HG02981 (cell line): ENCODE measurements around the gene EP400.
A peak's percentile ranks its signal among the peaks of the same experiment; 100 is the strongest.
"Not testable (repeated sequence)": the region's sequence is repeated elsewhere in the genome, so short reads cannot be mapped to it uniquely, and the experiment has no call there.

ENCODE experiments used
- ATAC-seq: cut with Tn5 transposase; IDR thresholded peaks from one replicate; pipeline ENCODE4 v1.9.1; 2021; ENCODE audit warnings: mild to moderate bottlenecking, moderate library complexity; ENCODE audit not compliant: unreplicated experiment

EP400 gene

DNA sequence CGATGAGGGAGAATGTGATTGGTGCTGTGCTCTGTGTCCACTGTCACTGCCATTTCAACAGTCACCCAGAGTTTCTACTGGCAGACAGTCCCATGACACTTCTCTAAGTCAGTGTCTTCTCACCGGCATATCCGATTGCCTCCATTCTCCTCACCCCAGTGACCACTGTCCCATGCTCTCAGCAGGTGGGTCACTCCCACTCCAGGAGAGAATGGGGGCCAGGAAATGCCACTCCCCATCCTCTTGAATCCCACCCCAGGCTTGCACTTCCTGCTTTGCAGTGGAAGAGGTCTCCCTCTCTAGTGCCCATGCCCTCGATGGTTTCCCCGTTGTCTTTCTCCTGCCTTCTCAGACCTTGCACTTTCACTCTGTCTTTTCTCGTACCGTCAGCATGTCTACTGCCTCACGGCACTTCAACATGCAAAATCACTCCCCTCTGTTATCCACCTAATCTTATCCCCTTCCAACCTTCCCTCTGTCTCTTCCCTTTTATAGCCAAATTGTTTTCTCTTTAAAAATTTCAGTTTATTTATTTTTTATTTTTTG is 2.2 kb upstream of the EP400 start:
- ATAC-seq: no peak

DNA sequence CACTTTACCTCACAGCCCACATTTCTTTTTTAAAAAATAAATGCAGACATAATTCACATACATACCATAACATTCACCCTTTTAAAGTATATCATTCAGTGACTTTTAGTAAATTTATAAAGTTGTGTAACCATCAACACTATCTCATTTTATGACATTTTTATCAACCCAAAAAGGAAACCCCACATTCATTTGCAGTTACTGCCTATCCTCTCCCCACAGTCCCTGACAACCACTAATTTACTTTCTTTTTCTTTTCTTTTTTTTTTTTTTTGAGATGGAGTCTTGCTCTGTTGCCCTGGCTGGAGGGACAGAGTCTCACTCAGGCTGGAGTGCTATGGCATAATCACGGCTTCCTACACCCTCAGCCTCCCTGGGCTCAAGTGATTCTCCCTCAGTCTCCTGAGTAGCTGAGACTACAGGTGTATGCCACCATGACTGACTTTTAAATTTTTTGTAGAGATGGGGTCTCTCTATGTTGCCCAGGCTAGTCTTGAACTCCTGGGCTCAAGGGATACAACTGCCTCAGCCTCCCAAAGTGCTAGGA is 1.5 kb upstream of the EP400 start:
- no peak for ATAC-seq

DNA sequence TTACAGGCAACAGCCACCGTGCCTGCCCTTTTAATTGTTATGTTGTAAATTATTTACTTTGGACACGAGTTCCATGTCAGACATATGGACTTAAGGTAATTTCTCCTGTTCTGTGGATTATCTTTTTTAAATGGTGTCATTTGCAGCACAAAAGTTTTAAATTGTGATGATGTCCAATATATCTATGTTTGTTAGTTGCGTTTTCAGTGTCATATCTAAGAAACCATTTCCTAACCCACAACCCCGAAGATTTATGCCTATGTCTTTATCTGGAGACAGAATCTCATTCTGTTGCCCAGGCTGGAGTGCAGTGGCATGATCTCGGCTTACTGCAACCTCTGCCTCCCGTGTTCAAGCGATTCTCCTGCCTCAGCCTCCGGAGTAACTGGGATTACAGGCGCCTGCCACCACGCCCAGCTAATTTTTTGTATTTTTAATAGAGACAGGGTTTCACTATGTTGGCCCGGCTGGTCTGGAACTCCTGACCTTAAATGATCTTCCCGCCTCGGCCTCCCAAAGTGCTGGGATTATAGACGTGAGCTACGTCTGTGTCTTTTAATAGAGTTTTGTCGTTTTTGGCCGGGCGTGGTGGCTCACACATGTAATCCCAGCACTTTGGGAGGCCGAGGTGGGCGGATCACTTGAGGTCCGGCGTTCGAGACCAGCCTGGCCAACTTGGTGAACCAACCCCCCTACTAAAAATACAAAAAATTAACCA is 870 bp upstream of the EP400 start:
- ATAC-seq: not testable (repeated sequence)

DNA sequence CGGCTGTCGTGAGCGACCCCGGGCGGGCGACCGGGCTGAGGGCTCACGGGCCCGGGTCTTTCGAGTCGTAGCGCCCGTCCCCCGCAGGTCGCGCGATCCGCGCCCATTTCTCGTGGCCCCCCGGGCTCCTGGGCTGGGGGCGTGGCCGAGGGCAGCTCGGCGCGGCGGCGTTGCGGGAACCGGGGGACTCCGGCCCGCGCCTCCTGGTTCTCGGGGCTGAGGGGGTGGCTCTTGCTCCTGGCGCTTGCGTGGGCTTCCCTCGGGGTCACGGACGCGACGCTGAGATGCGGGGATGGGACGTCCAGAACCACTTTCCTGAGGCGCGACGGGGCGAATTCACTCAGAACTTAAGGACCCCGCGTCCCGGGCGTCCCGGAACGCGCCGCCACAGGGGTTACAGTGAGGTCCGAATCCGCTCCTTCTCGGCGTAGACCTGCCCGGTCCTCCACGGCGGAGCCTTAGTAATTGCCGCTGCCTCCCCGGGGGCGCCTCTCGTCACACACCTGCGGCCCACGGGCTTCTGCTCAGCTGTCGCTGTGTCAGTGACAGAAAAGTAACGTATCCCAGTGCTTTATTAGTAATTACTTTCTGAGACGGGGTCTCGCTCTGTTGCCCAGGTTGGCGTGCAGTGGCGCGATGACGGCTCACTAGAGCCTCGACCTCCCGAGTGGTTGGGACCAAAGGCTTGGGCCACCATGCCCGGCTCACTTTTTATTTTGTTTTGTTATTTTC is 606 bp downstream of the EP400 start:
- peak; percentile 23 for ATAC-seq

DNA sequence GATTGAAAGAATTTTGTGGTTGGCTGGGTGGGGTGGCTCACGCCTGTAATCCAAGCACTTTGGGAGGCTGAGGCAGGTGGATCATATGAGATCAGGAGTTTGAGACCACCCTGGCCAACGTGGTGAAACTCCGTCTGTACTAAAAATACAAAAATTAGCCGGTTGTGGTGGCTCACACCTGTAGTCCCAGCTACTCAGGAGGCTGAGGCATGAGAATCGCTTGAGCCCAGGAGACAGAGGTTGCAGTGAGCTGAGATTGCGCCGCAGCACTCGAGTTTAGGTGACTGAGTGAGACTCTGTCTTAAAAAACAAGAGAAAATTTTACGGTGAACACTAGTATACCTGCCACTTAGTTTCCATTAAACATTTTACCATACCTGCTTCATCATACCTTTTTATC is 4.1 kb downstream of the EP400 start:
- not testable (repeated sequence) for ATAC-seq

DNA sequence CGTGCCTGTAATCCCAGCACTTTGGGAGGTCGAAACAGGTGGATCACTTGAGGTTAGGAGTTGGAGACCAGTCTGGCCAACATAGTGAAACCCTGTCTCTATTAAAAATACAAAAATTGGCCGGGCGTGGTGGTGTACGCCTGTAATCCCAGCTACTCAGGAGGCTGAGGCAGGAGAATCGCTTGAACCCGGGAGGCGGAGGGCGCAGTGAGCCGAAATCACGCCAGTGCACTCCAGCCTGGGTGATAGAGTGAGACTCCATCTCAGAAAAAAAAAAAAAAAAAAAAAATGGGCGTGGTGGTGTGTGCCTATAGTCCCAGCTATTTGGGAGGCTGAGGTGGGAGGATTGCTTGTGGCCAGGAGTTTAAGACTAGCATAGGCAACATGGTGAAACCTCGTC is 4.7 kb downstream of the EP400 start:
- ATAC-seq: not testable (repeated sequence)

DNA sequence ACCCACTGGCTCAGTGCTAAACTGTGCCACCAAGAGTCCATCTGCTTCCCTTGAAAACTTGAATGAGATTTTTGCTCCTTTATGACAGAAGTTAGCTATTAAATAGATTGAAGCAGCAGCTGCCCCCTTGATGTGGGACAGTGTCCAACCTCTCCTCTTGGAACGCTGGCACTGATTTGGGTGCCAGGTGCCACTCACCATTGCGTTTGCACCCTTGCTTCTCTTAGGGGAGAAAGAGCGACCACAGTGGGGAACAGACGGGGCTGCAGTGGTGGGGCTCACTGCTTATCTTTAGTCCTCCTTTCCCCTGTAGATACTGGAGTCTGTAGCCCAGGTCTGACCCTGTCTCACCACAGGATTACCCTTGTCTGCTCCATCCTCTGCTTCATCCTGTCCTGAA is 9.4 kb downstream of the EP400 start:
- ATAC-seq: no peak

DNA sequence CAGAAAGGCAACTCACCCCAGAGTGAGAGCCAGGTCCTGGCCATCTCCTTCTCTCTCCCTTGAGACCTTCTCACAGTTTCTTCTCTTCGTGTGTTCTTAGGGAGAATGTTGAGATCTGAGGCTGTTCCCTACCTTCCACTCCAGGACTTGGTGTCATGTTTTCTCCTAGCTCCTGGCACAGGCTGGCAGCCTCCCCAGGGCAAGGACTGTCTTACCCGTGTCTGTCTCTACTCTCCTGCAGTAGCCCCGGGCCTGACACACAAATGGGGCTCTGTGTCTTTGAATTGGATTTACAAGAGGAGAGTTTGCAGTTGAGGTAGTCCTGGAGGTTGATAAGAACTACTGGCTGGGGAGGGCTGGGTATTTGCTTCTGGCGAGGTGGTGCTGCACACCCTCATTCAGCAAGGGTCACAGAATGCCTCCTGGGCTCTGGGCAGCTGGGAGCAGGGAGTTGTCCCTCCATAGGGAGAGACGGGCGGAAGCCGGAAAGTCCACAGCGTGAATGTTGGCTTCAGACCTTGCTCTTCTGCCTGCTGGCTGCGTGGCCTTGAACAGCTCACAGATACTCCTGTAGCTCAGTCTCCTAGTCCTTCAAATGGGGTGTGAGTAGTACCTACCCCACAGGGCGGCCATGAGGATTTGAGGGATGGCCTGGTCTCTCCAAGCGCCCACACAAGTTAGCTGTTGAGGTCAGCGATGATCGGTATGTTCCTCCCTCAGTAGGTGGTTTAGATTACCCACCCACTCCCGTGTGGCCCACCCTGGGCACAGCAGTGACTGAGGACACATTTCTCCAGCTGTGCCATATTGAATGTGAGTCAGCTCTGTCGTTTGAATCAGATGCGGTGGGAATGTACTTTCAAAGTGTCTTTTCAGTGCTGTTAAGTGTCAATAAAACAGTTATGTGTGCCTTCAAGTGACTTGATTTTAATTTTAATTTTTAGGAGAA is 10.2 kb downstream of the EP400 start:
- ATAC-seq: no peak

DNA sequence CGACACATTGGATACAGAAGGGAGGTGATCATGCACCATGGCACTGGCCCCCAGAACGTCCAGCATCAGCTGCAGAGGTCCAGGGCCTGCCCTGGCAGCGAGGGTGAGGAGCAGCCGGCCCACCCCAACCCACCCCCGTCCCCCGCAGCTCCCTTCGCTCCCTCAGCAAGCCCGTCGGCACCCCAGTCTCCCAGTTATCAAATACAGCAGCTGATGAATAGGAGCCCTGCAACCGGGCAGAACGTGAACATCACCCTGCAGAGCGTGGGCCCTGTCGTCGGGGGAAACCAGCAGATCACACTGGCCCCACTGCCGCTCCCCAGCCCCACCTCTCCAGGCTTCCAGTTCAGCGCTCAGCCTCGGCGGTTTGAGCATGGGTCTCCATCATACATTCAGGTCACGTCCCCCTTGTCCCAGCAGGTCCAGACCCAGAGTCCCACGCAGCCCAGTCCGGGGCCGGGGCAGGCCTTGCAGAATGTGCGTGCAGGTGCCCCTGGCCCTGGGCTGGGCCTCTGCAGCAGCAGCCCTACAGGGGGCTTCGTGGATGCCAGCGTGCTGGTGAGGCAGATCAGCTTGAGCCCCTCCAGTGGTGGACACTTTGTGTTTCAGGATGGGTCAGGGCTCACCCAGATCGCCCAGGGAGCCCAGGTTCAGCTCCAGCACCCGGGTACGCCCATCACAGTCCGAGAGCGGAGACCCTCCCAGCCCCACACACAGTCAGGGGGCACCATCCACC is 11.0 kb downstream of the EP400 start:
- ATAC-seq: not testable (repeated sequence)

DNA sequence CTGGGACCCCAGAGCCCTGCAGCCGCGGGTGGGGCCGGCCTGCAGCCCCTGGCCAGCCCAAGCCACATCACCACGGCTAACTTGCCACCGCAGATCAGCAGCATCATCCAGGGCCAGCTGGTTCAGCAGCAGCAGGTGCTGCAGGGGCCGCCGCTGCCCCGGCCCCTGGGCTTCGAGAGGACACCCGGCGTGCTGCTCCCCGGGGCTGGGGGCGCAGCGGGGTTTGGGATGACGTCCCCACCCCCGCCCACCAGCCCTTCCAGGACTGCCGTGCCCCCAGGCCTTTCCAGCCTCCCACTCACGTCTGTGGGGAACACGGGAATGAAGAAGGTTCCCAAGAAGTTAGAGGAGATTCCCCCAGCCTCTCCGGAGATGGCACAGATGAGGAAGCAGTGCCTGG is 11.6 kb downstream of the EP400 start:
- not testable (repeated sequence) for ATAC-seq

DNA sequence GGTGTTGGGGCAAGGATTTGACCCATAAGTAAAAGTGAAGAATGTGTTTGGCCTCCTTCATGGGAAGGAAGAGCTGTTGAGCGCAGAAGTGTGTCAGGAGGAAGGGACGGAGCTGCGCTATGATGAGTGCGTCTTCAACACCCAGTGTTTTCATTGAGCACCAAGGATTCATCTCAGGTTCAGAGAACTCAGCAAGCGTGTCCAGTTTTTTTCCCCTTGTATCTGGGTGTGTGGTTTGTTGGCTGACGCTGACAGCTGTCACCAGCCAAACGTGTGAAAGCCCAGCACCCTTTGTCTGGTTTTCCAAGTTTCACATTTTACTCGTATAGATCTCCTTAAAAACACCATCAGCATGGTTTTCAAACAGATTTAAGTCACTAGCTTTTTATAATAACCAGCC is 12.3 kb downstream of the EP400 start:
- ATAC-seq: no peak

DNA sequence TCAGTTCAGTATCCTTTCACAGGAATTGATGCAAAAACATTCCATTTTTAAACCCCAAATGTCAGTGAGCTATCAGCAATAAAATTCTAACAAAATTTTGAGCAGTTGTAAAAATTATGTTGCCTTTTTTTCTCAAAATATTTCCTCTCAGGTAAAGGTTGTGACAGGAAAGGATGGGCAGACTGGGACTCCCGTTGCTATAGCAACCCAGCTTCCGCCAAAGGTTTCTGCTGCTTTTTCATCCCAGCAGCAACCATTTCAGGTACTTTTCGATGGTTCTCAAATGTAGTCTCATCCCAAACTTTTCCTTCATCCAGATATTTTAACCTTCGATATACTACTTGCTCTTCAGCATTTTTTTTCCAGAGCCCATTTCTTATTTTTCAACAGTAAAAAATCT is 13.6 kb downstream of the EP400 start:
- no peak for ATAC-seq

DNA sequence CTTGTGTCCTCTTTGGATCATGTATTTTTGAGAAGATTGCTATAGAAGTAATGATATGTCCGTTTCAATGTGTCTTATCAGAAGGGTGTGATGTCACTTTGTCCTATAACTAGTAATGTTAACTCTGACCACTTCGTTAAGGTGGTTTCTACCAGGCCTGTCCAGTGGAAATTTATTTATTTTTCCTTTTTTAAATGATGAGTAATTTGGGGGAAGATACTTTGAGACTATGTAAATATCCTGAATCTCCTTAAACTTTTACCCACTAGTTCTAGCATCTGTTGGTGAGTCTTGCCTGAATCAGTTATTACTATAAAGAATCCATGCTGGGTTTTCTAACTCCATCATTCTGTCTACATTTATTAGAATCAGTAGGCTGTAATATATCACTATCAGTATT is 15.3 kb downstream of the EP400 start:
- no peak for ATAC-seq

DNA sequence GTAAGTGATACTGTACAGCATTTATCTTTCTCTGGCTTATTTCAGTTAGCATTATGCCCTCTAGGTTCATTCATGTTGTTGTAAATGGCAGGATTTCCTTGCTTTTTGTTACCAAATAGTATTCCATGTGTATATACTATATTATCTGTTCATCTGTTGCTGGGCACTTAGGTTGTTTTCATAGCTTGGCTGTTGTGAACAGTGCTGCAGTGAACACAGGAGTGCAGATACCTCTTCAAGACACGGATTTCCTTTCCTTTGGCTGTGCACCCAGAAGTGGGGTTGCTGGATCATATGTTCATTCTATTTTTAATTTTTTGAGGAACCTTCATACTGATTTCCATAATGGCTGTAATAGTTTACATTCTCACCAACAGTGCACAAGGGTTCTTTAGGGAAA is 21.5 kb downstream of the EP400 start:
- no peak for ATAC-seq

DNA sequence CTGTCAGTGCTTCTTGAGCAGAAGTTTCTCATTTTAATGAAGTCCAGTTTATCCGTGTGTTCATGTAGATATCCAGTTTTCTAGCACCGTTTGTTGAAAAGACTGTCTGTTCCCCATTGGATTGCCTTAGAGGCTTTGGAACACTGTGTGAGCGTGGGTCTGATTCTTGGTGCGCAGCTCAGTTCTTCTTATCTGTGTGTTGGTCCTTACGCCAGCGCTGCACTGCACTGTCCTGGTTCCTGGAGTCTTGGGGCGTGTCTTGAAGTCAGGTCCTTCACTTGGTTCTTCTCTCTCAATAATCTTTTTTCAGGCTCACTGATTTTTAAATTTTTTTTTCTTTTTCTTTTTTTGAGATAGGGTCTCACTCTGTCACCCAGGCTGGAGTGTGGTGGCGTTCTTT is 25.5 kb downstream of the EP400 start:
- no peak for ATAC-seq

DNA sequence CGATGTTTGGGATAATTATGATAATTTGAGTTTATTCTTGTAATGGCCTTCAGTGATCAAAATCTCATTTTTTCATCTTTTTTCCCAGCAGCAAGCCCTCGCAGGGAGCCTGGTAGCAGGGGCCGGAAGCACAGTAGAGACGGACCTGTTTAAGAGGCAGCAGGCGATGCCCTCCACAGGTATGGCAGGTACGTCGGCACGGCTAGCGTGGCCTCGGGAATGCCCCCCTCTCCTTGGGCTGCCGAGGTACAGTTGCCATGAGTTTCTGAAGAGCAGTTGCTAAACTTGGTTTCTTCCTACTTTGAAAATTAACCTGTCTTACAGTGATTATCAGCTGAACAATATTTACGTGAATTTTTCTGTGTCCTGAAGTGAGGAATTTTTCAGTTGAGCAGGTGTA is 29.9 kb downstream of the EP400 start:
- no peak for ATAC-seq

DNA sequence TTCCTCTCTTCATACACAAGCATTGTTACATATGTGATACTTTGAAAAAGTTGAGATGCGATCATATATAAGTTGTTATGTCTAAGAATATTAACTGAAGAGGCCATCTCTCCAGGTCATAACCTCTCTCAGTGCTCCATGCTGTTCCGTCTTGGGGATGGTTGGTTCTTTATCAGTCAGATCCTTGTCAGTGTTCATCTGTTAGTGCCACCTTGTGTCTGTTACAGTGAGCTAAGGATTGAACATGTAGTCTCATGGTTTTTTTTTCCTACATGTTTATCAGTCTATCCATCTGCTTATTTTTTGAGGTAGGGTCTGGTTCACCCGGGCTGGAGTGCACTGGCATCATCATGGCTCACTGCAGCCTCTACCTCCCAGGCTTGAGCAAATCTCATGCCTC is 30.5 kb downstream of the EP400 start:
- ATAC-seq: no peak

DNA sequence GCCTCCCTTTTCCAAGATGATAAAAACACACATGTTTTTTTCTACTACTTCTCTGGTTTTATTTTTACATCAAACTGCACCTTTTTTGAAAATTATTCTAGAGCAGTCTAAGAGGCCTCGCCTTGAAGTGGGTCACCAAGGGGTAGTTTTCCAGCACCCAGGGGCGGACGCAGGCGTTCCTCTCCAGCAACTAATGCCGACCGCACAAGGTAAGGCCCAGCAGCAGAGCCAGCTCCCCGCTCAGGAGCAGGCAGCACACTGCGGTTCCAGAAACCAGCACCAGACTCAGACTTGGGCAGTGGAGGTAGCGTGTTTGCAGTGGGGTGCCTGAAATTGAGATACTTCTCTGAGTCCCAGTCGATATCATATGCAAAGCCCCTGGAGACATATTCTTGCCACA is 31.6 kb downstream of the EP400 start:
- no peak for ATAC-seq

DNA sequence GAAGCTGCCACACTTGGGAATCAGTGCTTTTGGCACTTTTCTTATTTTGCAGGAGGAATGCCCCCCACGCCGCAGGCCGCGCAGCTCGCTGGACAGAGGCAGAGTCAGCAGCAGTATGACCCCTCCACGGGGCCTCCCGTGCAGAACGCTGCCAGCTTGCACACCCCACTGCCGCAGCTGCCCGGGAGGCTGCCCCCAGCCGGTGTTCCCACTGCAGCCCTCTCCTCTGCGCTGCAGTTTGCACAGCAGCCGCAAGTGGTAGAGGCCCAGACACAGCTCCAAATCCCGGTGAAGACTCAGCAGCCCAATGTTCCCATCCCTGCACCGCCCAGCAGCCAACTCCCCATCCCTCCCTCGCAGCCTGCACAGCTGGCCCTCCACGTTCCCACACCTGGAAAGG is 32.3 kb downstream of the EP400 start:
- no peak for ATAC-seq

DNA sequence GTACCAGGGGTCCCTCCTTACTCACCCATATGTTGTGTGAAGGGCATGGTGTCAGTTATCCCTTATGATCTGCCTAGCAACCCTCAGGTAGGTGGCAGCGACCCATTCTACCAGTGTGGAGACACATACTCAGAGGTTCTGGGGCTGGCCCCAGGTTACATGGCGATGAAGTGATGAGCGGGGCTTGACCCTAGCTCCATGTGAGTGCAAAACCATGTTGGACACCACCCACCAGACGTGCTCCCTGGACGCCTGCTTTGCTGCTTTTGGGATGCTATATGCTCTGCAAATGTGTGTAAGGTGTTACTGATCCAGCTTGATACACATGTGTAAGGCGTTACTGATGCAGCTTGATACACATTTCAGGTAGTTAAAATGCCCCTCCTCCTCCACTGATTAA is 33.3 kb downstream of the EP400 start:
- no peak for ATAC-seq
